T47D (cell line): ENCODE results near the gene HNF1A.
"Not testable (repeated sequence)": the region's sequence is repeated elsewhere in the genome, so short reads cannot be mapped to it uniquely, and the experiment has no call there.

ENCODE experiments used
- DNase-seq, 2 experiments: peaks; one replicate each; pipeline versions ENCODE4 v3.0.0 to v3.0.0-alpha.2; 2011 to 2012; ENCODE audit warnings: low read depth in 1 of 2, low spot score in 1 of 2
- JUND ChIP-seq: IDR thresholded peaks from 2 replicates; pipeline ENCODE4 v1.6.1; 2012; ENCODE audit warnings: low read depth
- in situ Hi-C: cut with HindIII; loops from 2 replicates; pipeline ENCODE4 v1.10.0; 2016; ENCODE audit warnings: low sequenced_read_pairs, low pct_unique_long_range_greater_than_20kb

The HNF1A gene

DNA sequence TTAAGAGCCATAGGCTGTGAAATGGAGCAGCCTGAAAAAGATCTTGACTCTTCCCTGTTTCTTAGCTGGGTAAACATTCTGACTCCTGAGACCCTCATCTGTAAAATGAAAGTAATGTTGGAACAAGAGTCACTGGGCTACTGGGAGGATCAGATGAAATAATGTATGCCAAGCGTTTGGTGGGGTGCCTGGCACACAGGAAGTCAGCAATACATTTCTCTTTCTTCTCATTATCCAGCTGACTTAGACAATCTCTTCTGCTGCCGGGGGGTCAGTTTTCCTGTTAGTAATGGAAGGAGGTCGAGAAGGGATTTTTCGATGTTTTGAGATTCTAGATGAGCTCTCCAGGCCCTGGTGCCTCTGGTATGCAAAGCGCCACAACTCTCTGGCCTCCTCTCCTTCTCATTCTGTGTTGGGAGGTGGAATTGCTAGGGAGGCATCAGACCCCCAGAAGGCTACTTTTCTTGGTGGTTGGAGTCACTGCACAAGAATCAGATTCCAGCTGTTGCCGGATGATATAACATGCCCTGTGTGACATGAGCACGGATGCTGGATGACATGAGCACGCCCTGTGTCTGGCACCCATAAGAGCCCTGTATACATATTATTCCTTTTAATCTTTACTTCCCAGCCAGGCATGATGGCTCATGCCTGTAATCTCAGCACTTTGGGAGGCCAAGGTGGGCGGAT lies 56.4 kb downstream of the HNF1A start:
- no peak for TF ChIP-seq JUND
- DNase-seq, result no peak
- in situ Hi-C loops, result no loop called here

DNA sequence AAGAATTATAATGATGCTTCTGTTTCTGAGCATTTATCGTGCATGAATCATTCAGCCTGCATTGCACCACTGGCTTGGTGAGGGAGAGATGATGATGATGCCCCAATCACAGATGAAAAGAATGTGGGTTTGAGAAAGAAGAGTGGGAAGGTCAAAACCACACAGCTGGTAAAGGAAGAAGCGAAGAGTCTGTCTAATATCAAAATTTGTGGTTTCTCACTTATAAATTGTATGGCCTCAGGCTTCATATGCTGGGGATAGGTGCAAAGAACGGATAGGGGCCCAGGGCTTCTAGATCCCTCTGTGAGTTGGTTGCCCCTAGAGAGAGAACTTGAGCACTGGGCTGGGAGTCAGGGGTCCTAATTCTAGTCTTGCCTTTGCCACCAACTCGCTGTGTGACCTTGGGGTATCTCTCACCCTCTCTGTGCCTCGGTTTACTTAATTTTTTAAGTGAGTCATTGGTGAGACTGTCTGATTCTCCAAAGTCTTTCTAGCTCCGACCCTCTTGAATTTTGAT lies 58.5 kb downstream of the HNF1A start:
- no peak for DNase-seq
- in situ Hi-C loops, result no loop called here
- TF ChIP-seq JUND, result no peak

DNA sequence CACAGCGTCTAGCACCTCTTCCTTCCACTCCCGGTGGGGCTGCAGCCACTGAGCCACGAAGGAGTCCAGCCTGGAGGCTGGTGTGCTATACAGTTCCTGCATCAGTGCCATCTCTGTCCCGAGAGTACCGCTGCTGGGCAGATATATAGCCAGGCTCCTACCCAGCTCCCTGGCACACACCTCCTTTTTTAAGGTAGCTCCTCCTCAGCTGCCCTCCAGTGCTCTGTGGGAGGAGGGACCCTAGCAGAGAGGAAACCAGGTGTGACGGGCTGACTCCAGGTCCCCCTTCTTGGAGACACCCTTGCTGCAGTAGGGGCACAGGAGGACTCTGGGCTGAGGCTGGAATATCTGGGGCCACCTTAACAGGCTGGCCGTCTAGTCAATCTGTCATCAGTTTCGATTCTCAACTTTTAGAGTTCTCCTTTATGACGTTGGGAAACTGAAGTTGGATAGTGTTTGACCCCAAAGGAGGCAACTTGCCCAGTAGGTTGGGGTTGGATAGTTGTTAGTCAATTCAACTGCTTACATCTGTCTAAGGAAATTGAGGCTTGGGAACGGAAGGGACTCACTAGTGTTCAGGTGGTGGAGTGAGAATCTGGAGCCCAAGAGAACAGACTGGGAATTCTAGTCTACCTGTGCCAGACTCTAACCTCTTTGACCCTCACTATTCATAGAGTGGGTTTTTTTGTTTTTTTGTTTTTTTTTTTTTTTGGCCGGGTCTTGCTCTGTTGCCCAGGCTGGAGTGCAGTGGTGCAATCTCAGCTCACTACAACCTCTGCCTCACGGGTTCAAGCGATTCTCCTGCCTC lies 60.7 kb downstream of the HNF1A start, which contains the start of gene OASL:
Gene OASL (minus strand): TSS at position 386 of the 808 bp plus-strand sequence. CDS start 275 bp downstream, at position 111.
- in situ Hi-C loops, result no loop called here
- peak; percentile 64 to 79 for DNase-seq
- TF ChIP-seq JUND, result no peak

GRCh38 chr12:121043067-121043466 lies 64.7 kb downstream of the HNF1A start:
- DNase-seq, result no peak
- TF ChIP-seq JUND, result no peak
- in situ Hi-C loops, result no loop called here

GRCh38 chr12:121047400-121047799 lies 69.1 kb downstream of the HNF1A start:
- in situ Hi-C loops, DNase-seq: not testable (repeated sequence)

DNA sequence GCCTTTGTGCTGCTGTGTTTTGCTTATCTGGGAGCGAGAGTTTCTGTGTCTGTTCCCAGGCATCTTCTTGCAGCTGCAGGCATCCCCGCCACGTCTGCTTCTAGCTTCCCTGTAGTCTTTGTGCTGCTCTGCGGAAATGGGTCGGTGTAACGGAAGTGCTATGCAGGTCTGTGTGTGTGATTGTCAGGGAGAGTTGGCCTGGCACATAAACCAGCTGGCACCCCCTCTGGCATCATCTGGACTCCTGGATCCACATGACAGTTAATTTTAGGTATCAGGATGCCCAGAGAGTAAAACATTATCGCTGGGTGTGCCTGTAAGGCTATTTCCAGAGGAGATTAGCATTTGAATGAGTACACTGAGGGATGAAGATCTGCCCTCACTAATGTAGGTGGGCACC lies 70.1 kb downstream of the HNF1A start:
- TF ChIP-seq JUND, result no peak
- no peak for DNase-seq
- in situ Hi-C loops, result no loop called here

GRCh38 chr12:121050725-121051124 lies 72.4 kb downstream of the HNF1A start:
- in situ Hi-C loops, result no loop called here
- TF ChIP-seq JUND, result no peak
- DNase-seq, result peak in 1 of 2 experiments; percentile 61
